ENCODE measurements around the gene SCAF8. TPM values are rescaled to one million over a fixed set of nuclear protein-coding genes. Genes with fewer than 3 reads are reported as not detected.

Gene SCAF8
- total and polyA plus RNA-seq, 2 experiments from 2014 or later, result 18.9 to 42.0 TPM

- Histone ChIP-seq H3K9me3 (ENCODE audit: low read depth) (no peaks in the 10 kb centered on the region), H3K36me3 (no peaks in the 10 kb centered on the region), H3K27ac (no peak overlapping the region), H3K27me3 (no peaks in the 10 kb centered on the region), H3K4me3 (no peak overlapping the region), H3K4me1 (ENCODE audit: low read depth) (peaks cover 8% of the 10 kb centered on the region)
- TF ChIP-seq CTCF (IDR thresholded peaks at IDR 0.05; ENCODE audit: low read depth, low read length), result no peak
- DNase-seq (ENCODE audit: low read depth in 1 of 2, low spot score in 1 of 2), result no peak
These were observed 148.9 kb downstream of the SCAF8 start for GRCh38 chr6:154882107-154882506.

Other genes with a start within 250 kb of the SCAF8 start
- 3.8 and 4.4 TPM in 2 replicates for gene CNKSR3, start 222.7 kb upstream of the SCAF8 start, total RNA-seq
- 4.7 and 8.4 TPM in 2 replicates for gene CNKSR3, start 222.7 kb upstream of the SCAF8 start, polyA plus RNA-seq

Data from cardiac muscle cell (in vitro differentiated cells and primary cell).